Measurements from ENCODE around the gene RAB6A.

- no peak for TF ChIP-seq POLR2A (IDR thresholded peaks at IDR 0.05; ENCODE audit: low read length)
- TF ChIP-seq GATA1 (IDR thresholded peaks at IDR 0.05; ENCODE audit: low read depth, low read length) = no peak
Observed at GRCh38 chr11:73640592-73640991, 120.3 kb downstream of the RAB6A start.
